SIG-M5 treated with dmso at 0.1 percent for 504 hours (cell line): Measurements from ENCODE around the gene RNF212.
"Not testable (repeated sequence)": the region's sequence is repeated elsewhere in the genome, so short reads cannot be mapped to it uniquely, and the experiment has no call there.

ENCODE experiments used
- DNase-seq: peaks from one replicate; lab custom pipeline; 2025; ENCODE audit not compliant: unreplicated experiment; lab: John Stamatoyannopoulos, UW

Gene RNF212

DNA sequence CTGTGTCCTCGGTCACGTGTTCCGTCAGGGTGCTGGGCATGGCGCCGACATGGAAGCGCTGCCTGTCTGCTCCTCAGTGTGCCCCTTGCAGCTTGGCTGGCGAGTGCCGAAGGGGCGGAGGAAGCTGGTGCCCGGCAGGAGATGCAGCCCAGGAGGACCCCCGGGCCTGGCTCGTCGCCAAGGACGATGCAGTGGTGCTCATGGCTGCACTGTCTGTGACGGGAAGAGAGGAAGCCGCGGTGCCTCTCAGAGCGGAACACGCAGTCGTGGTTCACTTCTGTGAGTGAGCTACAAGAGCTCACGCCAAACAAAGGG, 63.8 kb downstream of the RNF212 start:
- DNase-seq: no peak

DNA sequence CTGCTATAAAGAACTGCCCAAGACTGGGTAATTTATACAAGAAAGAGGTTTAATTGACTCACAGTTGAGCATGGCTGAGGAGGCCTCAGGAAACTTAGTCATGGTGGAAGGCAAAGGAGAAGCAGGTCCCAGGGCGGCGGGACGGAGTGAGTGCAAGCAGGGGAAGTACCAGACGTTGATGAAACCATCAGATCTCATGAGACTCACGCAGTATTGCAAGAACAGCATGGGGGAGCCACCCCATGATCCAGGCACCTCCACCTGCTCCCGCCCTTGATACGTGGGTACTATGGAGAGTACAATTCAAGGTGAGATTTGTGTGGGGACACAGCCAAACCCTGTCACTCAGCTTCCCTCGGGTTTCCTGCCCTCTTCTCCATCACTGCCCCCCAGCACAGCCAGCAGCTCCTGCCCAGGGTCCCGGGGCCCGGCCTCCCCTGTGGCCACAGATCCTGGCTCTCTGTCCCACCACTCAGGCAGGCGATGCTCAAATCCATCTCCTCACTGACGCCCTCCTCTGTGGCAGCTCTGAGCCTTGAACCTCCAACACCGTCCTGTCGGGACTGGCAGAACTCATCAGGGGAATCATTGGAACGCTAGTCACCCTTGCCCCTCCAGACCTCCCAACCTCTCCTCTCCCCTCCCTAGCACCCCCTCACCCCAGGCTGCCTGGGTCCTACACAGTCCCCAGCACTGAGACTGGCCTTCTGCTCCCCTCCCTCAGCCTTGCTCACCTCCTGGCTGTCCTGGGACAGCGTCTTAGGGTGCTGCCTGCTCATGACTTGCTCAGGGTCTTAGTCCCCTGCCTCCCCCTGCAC, 64.4 kb downstream of the RNF212 start:
- no peak for DNase-seq

DNA sequence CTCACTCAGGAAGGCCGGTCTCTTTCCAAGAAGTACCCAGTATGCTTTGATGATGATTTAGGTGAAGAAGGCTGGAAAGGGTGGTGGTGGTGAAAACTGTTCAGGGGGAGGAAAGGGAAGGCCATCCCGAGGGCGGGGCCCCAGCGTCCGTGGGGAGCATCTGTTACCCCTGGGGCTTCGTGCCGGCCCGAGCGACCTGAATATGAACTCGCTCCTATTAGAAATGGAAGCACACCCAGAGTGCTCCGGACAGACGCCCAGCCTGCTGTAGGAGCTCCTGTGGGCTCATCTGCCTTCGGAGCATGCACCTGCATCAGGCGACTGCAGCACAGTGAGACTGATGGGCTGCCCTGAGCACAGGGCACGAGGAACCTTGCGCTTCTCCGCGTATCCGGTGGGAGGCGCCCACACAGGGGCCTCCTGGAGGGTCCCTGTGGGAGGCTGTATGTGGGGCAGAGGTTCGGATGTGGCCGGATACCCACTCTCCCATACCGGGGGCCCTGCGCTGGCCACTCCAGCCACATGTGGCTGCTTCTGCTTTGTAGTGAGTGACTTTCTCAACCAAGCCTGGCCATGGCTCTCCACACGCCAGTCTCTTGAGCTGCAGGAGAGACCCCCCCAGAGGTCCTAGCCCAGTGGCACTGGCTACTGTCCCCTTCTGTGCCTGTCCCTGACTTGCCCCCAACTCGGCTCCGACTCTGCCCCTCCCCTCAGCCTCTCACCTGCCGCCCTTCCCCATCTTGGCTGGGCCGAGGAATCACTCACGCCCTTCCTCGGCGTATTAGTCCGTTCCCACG, 65.2 kb downstream of the RNF212 start:
- DNase-seq: no peak

DNA sequence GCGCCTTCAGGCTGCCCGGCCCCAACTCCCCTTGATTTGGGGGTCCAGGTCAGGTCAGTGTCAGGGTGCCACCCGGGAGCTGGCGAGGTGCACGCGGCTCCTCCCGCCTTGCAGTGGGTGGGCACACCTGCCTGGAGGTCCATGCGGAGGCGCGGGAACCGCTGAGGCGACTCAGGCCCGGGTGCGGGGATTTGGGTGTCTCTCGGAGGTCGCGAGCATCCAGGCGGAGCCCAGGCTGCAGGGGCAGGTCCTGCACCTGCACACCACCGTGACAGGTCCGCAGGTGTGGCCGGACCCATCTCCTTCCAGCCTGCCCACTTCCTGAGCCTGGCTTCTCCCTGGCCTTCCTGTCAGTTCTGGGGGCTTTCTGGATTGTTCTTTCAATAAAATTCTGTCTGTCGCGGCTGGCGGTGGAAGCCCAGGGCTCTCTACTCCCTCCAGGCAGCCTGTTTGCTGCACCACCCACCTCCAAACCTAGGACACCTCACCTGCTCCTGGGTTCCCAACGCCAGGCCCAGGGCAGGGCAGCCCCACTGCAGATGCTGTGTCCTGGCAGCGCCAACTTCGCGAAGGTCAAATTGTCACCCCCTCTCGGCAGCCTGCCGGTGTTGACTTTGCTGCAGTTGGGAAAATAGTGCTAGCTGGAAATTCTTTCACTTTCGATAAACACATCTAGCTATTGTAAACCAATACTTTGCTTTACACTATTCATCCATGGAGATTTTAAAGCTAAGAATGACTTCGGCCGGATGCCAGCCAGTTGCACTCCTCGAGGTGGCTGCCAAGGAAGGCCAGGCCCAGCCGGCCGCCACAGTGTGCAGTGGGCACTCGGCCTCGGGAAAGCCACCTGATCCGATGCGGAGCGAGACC, 66.0 kb downstream of the RNF212 start:
- DNase-seq: no peak

DNA sequence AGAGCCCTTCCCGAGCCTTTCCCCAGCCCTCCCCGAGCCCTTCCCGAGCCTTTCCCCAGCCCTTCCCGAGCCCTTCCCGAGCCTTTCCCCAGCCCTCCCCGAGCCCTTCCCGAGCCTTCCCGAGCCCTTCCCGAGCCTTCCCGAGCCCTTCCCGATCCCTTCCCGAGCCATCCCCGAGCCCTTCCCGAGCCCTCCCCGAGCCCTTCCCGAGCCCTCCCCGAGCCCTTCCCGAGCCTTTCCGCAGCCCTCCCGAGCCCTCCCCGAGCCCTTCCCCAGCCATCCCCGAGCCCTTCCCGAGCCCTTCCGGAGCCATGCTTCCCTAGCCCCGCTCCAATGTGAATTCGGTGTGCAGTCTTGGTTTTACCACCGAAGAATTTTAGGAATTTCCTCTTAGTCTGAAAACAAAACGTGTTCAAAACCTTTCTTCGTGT, 66.8 kb downstream of the RNF212 start:
- not testable (repeated sequence) for DNase-seq

DNA sequence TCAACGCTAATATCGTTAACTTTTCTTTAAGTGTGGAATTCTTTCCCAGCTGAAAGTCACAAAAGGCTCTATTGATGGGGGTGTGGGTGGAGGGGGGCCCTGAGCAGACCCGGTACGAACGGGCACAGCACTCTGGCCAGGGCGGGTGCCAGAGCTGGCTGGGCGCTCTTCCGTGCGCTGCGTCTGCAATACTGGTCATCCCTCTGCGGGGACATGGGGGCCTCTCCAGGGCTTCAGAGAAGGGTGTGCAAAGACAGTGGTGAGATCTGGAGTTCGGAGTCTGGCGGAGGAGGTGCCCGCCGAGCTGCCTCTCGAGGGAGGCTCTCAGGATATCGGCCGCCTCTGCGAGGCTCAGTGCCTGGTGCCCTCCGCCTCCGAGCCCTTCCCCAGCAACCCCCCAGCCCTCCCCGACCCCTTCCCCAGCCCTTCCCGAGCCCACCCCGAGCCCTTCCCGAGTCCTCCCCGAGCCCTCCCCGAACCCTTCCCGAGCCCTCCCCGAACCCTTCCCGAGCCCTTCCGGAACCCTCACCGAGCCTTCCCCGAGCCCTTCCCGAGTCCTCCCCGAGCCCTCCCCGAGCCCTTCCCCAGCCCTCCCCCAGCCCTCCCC, 67.7 kb downstream of the RNF212 start:
- no peak for DNase-seq

DNA sequence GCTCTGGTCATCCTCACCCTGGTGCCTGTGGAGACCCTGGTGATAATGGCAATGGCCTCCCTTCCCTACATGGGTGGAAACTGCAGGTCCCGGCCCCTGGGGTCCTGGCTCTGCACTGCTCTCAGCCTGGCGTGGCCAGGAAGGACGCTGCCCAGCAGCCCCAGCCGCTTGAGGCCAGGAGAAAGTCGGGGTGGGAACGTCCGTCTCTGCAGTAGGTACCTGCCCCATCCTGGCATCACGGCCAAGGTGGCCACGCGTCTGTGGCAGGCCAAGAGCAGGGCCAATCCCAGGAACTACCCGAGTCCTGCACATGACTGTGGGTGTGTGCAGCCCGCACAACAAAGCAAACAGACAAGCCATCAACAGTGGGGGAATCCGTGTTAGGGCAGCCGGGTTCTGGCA, 68.2 kb downstream of the RNF212 start:
- no peak for DNase-seq

DNA sequence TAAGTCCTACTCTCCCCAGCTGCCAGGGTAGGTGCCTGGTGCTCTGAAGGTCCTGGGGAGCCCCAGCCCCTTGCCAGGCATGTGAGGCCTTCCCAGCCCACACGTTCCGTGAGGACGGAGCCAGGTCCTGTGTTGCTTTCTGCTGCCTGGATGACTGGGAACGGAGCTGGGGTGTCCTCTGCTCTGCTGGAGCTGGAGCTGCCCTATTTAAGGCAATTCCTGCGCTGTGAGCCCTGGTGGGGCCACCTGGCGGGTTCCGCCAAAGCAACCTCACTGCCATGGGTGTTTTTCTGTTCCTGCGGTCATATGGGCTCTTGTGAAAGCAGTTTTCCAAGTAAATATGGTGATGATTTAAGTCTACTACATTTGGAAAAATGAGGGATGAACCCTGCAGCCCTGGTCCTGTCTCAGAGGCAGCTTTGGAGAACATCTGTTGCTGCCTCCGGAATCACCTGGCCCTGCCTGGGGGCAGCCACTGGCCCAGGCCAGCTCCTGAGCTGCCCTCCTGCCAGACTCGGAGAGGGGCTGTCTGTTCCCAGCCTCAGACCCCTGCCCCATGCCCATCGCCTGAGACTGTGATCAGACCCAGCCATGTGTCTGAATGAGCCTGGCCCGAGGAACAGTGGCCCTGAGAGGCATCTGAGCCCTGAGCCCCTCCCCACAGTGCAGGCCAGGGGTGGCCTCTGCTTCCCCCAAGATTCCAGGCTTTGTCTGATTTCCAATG, 68.7 kb downstream of the RNF212 start:
- no peak for DNase-seq

DNA sequence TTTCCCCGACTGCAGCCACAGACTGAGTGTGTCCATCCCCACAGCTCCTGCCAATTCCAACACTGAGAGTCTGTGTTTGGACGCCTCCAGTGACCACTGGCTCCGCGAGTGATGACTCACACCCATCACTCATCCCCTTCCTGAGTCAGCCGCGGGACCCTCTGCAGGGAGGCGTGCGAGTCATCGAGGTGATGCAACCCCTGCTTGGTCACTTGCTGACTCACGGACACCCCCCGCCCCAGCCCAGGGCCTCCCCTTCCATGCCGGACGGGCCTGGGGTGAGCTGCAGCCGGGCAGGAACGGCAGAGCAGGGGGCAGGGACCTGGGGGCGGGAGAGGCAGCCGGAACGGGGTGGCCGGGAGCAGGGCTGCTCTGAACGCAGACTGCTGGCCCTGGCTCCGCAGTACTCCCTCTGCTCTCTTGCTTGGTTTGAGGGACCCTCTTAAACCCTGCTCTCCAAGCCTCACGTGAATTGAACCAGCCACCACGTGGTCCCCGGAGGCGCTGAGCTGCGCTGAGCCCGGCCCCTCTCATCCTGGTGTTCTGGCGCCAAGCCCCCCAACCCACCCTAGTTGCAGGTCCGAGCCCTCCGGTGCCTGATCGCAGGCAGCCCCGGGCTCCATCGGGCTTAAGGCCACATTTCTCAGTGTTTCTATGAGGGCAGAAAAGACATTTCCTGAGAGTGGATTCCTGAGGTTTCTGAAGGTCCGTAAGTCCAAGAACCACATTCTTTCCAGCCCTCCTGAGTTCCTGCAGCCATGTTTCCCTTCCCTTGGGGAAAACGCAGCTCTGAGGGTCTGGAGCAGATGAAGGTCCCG, 69.5 kb downstream of the RNF212 start:
- DNase-seq: peak; percentile 73

DNA sequence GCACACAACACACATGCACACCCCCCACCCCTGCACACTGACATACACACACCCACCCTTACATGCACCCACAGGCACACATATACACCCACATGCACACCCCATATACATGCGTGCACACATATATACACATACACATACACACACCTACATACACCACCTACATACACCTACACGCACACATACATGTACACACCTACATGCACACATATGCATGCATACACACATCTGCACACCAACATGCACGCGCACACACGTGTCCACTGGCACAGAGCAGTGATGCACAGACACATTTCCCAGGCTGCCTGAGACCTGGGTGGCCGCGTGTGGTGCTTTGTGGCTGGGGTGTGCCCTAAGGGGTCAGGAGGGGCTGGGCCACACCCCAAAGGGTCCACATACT, 70.2 kb downstream of the RNF212 start:
- DNase-seq: no peak

DNA sequence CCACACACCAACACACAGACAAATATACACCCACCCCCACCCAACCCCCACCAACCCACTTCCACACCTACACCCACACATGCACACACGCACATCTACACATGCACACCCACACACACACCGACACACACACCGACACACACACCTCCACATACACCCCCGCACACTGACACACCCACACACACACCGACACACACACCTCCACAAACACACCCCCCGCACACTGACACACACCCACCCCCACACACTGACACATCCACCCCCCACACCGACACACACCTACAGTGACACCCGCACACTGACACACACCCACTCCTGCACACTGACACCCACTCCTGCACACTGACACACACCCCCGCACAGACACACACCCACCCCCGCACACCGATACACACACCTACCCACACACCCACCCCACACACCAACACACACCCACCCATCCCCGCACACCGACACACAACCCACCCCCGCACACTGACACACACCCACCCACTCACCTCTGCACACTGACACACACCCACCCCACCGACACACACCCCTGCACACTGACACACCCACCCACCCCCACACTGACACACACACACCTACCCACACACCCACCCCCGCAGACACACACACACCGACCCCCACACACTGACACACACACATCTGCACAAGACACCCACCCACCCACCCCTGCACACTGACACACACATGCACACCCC, 70.9 kb downstream of the RNF212 start:
- no peak for DNase-seq

DNA sequence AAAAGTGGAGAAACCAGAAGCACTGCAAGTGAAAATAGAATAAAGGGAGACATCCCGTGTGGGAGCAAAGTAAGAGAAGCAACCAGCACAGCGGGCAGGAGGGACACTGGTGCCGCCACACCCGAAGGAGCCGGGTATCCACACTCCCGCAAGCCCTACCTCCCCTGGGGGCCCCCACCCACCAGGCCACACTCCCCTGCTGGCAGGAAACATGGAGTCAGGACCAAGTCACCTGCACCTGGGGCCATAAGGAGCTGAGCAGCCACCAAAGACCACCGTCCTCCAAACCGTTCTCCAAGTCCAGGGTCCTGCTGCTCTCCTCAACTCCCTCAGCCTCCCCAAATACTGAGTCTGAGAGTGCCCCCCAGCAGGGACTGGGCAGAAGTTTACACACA, 71.4 kb downstream of the RNF212 start:
- DNase-seq: no peak

DNA sequence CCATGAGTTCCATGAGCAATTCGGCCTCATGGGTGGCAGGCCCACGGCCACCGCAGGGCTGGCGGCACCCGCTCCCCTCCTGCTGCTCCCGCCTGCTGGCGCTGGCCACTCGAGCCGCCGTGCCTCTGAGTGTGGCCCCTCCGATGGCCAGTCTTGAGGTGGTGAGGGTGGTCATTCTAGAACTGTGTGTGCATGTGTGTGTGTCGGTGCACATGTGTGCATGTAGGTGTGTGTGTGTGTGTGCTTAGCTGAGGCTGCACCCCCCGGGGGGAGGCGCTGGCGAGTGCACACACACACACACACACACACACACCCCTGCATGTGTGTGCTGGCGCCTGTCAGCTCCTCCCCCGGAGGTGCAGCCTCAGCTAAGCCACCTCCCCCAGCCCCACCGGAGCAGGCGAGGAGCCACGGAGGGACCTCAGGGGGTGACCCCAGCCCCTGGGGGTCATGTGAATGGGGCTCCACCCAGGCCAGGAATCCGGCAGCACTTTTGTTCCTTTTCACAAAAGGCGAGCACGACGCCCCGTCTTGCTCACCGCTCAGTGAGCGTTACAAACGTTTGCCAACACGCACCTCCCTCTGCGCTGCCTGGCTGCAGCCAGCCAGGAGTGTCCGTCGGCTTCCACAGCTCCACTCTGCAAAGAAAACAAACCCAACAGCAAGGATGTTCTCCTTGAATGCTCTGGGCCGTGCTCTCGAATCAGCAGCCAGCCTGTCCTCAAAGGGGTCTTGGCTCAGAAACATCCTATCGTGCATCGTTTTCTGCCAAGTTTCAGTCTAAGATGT, 72.0 kb downstream of the RNF212 start:
- DNase-seq: no peak

DNA sequence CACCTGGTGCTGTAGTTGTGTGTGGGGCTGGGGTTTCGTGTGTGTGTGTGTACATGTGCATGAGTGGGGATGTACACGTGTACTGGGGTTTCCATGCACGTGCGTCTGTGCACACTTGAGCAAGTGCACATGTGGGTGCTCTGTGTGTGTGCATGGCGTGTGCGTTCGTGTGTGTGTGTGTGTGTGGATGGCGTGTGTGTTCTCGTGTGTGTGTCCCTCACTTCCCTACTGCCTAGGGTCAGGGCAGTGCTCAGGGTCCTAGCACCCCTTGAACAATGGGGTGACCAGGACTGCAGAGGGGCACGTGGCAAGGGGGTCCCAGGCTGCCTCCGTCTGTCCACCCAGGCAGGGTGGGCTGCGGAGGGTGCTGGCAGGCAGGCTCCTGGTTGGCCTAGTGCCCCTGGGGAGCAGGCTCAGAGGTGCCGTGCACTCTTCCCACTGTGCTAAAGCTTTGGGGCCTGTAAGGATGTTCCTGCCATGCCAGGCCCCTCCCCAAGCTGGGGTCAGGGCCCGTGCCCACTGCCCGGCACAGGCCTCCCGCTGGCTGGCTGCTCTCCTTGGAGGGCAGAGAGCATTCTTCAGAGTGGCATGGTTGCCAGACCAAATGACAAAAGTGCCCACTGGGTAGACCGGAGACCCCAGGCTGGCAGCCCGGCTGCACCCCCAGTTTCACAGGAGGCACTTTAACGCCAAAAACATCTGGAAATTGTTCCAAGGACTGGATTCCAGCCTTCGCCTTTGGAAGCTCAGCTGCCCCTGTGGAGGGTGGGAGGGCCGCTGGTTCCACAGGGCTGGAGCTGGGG, 72.8 kb downstream of the RNF212 start:
- DNase-seq: no peak

DNA sequence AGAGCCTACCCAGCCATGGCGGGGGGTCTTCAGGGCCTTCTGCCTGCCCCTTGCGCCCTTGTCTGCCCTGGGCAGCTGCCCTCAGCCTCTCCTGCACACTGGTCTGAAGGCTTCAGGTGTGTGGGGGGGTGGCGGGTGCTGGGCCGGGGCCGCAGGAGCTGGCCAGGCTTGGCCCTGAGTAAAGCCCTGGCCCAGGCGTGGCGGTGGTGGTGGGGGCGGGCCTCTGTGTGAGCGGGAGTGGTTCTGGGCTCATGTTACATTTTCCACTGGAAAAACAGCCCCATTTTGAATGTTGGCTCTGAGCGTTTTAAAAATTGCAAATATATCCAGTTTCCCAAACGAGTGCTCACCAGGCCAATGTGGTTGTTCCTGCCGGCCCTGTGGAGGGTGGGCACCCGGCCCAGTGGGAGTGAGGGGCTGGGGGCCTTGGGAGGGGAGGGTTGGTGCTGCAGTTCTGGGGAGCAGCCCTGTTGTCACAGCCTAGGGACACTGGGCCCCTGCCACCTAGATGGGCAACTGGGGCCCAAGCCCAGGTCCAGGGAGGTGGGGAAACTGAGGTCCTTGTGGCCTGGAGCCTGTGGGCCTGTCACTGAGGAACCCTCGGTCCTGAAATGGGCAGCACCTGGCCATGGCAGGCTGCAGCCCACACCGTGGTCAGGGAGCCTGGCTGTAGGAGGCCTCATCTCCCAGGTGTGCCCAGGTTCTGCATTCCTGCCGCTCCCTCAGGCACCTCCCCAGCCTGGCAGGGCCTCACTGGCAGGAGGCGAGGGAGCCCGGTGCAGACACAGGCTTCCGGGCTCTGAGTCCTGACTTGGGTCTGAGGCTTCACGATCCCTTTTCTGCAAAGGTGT, 73.6 kb downstream of the RNF212 start:
- no peak for DNase-seq

DNA sequence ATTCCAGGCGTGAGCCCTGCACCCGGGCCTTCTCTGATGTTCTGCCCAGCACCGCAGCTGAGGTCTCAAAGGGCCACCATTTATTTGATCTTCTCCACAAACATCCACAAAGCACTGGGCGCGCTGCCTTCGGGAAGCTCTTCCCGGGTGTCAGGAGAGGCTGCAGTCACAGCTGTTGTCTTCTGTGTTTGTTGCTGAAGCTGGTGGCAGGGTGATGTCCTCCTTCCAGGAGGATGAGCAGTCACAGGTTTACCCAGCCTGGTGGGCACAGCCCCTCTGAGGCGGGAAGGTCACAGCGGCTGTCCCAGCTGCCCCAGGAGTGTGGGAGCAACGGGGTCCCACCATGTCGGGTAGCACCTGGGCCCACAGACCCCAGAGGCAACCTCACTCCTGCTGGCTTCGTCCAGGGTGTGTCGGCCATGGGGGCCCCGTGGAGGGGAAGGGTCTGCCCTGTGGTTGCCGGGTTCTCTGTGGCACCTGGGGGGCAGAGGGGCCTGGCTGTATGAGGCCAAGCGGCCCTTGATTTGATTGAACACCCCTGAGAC, 74.3 kb downstream of the RNF212 start:
- no peak for DNase-seq
